Neutrophil (primary cell): ENCODE results near the gene ACY1.

ENCODE experiments used
- H3K27ac ChIP-seq: fragments of 200-600 bp; sonication (generic); 2 replicates; pipeline ENCODE4 v1.5.1; 2016; ENCODE audit warnings: mild to moderate bottlenecking, moderate library complexity
- H3K27me3 ChIP-seq: fragments of 200-600 bp; sonication (generic); 2 replicates; pipeline ENCODE4 v1.6.0; 2016; ENCODE audit warnings: mild to moderate bottlenecking
- H3K36me3 ChIP-seq: fragments of 200-600 bp; sonication (generic); 2 replicates; pipeline ENCODE4 v1.5.1; 2017
- H3K4me1 ChIP-seq, 2 experiments: fragments of 200-600 bp in 1 of 2; sonication (generic) in 1 of 2; 1 replicate in 1 of 2; 2 replicates in 1 of 2; pipeline versions ENCODE4 v1.5.1 to v1.6.1; 2013 to 2016; ENCODE audit warnings: low read depth in 1 of 2, low read length in 1 of 2, mild to moderate bottlenecking in 1 of 2, moderate library complexity in 1 of 2; ENCODE audit not compliant: control insufficient read depth in 1 of 2, insufficient read depth in 1 of 2
- H3K4me3 ChIP-seq, 2 experiments: fragments of 200-600 bp in 1 of 2; sonication (generic) in 1 of 2; 1 replicate in 1 of 2; 2 replicates in 1 of 2; pipeline ENCODE4 v1.5.1; 2013 to 2016; ENCODE audit warnings: low read depth in 1 of 2, low read length in 1 of 2, mild to moderate bottlenecking in 1 of 2, moderate library complexity in 1 of 2
- H3K9me3 ChIP-seq: fragments of 200-600 bp; sonication (generic); 2 replicates; pipeline ENCODE4 v1.5.1; 2016
- CTCF ChIP-seq: fragments of 200-600 bp; sonication (generic); IDR thresholded peaks from 2 replicates; pipeline ENCODE4 v1.5.1; 2016; ENCODE audit warnings: antibody characterized with exemption

ACY1 gene

DNA sequence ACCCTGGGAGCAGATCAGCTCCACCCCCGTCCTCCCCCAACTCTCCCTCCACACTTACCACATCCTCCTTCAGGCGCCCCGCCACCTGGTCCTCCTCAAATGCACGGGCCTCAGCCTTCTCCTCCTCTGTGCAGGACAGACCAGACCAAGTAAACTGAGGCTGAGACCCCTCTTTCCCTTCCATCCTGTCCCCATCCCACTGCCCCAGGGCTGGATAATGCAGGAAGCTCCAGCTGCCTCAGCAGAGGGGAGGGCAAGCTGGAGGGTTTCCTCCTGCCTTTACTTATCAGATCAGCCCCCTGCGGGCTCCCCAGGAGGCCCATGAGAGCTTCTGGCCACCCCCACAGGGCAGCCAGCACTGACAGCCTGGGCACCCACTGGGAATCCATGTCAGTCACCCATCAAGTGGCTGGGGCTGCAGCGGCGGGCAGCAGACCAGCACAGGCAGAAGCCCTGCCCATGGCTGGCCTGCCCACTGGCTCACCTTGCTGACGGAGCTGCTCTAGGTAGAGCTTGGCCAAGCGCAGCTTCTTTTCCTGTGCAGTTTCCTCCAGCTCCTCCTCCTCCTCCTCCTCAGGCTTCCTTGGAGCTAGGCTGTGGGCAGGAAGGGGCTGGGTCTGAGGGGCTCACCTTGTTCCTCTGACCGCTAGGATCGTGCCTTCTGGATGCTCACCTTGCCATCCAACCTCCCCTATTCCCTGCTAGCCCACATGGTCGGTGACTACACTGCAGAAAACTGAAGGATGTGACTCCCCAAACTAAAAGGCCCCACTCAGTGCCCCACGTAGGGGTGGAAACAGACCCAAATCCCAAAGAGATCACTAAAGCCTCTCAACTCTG is 45.5 kb upstream of the ACY1 start:
- peaks cover 15 to 18% of the 10 kb centered on the region in 2 experiments for H3K4me1 ChIP-seq
- no peaks in the 10 kb centered on the region for H3K27me3 ChIP-seq
- no peak overlapping the region for H3K27ac ChIP-seq
- peaks cover 14% of the 10 kb centered on the region for H3K36me3 ChIP-seq
- H3K4me3 ChIP-seq, result no peak overlapping the region
- no peaks in the 10 kb centered on the region for H3K9me3 ChIP-seq
- TF ChIP-seq CTCF, result no peak

- H3K36me3 ChIP-seq, result peaks cover 14% of the 10 kb centered on the region
- no peaks in the 10 kb centered on the region for H3K9me3 ChIP-seq
- no peak for TF ChIP-seq CTCF
- H3K27me3 ChIP-seq, result no peaks in the 10 kb centered on the region
- peaks cover 16 to 21% of the 10 kb centered on the region in 2 experiments for H3K4me1 ChIP-seq
- no peak overlapping the region for H3K4me3 ChIP-seq
- H3K27ac ChIP-seq, result no peak overlapping the region
Observed at GRCh38 chr3:51938780-51939425, 44.4 kb upstream of the ACY1 start.

DNA sequence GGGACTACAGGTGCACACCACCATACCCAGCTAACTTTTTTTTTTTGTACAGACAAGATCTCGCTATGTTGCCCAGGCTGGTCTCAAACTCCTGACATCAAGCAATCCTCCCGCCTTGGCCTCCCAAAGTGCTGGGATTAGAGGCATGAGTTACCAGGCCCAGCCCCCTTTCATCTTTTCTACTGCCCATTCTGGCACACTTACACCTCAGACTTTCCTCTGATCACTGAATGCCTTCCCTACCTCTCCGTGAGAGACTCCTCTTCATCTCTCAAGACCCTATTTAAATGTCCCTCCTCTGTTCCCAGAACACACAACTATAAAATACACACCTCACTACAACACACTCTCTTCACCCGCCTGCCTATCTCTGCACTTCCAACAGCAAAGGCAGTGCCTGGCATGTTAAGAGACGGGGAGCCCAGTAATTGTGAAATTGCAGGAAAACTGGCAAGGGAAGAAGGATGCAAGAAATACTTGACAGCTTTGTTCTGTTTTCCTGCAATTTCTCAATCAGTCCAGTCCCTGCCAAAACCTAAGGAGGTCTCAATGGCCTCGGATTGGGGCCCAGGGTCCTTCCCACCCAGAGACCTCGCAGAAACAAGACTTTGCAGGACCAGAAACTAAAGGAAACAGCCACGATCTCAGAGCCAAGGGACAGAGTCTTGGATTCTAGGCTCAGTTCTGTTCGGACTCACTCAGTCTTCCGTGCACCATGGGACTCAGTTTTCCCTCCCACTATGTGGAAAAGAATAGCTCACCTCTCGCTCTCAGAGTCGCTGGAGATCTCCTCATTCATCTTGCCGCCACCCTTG is 42.5 kb upstream of the ACY1 start:
- peaks cover 12% of the 10 kb centered on the region for H3K36me3 ChIP-seq

GRCh38 chr3:51941463-51941797 is 41.9 kb upstream of the ACY1 start:
- H3K9me3 ChIP-seq, result no peaks in the 10 kb centered on the region
- peaks cover 7% of the 10 kb centered on the region for H3K36me3 ChIP-seq

More for the DNA sequence above, 42.5 kb upstream of the ACY1 start:
- Histone ChIP-seq H3K4me3 (peak overlapping the region; percentile 59 to 92), H3K4me1 (peaks cover 16 to 21% of the 10 kb centered on the region in 2 experiments), H3K9me3 (no peaks in the 10 kb centered on the region), H3K27ac (no peak overlapping the region), H3K27me3 (no peaks in the 10 kb centered on the region)
- no peak for TF ChIP-seq CTCF

More at GRCh38 chr3:51941463-51941797, 41.9 kb upstream of the ACY1 start:
- Histone ChIP-seq H3K4me3 (peak overlapping the region; percentile 59 to 92), H3K4me1 (peaks cover 16 to 21% of the 10 kb centered on the region in 2 experiments), H3K27ac (peak overlapping the region; percentile 67), H3K27me3 (no peaks in the 10 kb centered on the region)
- TF ChIP-seq CTCF, result no peak
